ENCODE results near the gene MGAT5.

The MGAT5 gene

DNA sequence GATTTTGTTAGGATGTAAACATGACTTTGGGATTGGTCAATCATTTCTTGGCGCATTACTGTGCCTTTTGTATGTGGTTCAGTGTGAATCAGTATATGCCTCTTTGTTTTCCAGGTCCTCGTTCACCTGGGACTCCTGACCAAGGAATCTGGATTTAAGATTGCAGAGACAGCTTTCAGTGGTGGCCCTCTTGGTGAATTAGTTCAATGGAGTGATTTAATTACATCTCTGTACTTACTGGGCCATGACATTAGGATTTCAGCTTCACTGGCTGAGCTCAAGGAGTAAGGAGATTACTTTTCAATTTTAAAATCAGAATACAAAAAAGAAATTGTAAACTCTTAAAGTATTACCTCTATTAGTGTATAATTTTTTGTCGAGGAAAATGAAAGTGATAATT lies 87.6 kb downstream of the MGAT5 start:
- no peak for DNase-seq

DNA sequence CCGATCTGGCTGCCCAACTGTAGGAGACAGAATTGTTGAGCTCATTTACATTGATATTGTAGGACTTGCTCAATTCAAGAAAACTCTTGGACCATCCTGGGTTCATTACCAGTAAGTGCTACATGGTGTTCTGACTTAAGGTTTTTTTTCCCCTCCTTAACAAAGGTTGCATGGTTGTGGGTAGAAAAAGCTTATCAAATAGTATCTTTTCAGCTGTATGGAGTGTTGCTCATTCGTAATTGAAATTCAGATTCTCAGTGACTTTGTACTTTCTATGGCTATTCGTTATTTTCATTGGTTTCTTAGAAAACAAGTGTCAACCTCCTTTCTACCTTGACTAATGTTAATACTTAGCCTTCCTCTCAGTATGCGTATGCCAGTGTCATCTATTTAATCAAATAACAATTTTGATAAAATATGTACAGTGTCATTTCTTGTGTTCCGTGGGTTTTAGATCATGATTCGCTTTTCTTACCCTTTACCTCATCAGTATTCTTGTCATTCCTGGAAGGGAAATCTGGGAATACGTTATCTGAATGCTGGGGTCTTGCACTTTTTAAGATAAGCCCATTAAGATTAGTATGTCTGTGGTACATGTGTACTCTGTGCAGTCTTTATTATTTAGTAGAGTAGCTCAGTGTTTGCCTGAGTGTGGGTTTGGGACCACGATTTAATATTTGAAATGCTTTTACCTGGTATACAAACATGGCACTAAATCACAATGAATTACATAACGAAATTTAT lies 91.3 kb downstream of the MGAT5 start:
- no peak for DNase-seq

DNA sequence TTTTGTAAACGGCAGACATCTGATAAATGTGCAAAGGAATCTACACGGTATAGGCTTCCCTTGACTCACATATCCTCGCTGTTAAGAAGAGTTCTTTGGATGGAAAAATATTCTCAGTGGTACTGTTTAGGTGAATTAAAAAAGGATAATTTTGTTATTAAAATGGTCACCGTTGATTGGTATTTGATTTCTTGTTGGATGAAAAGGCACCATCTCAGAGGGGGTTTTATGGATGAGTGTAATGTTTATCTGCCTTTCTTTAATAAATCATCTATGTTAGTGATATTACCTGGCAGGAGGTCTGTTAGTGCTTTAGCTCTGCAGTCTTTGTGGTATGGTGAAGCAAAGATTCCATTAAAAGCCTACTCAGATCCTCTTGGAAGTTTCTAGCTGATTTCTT lies 92.3 kb downstream of the MGAT5 start:
- DNase-seq = no peak

DNA sequence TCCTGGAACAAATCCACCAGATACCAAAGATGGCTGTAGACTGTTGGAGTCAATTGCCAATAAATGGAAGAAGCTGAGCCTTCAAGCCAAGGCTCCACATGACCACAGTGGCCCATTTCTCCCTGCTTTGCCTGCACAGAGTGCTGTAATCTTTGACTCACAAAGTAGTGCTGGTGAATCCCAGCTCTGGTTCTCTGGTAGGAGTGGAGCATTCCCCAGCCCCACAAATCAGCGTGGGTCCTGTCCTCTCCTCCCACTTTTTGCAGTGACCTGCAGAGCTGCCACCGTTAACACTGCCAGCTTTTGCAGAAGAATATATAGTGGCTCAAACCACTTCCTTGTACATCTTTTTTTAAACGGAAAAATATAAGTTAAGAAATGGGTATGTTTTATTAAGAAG lies 93.9 kb downstream of the MGAT5 start:
- DNase-seq = no peak

DNA sequence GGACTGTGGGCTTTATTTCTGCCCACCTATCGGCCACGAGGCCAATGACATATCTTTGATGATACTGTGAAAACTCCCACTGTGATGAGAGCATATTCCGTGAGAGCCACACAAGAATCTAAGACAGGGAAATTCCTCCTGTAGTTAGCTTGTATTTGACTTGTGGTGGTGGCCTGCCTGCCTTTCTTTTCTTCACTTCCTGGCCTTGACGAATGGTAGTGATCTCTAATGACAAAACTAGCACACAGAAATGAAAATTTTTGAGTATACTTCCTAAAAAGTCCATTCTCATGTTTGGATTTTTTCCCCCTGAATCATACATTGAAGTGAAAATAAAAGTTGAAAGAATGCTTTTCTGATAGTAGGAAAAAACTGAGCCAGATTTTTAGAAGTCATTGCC lies 94.4 kb downstream of the MGAT5 start:
- DNase-seq = no peak

DNA sequence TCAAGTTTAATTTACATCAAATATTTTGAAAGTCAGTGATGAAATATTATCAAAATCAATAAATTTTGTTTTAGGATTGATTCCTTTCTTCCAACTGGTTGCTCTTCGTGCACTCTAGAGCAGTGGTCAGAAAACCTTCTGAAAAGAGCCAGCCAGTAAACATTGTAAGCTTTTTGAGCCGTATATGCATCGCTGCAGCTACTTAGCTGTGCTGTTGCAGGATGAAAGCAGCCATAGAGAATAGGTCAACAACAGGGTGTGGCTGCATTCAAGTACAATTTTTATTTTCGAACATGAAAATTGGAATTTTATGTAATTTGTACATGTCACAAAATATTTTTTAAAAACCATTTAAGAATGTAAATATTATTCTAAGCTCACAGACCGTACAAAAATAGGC lies 94.9 kb downstream of the MGAT5 start:
- no peak for DNase-seq

DNA sequence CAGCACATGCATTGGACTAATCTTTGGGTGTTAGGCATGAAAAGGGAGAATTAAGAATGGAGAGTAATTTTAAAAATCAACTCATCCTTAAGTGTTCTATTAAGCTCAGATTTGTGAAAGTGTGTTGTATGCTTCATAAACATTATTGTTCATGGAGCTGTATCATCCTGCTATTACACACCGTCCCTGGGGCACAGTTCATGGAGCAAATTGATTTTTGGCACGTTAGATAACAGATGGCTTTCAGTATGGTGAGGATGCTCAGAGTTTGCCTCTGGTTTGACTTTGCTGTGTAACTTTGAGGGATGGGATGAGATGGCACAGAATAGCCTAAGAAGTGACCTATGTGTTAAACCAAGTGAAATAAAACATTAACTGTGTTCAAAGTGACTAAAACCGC lies 97.1 kb downstream of the MGAT5 start:
- DNase-seq = peak; percentile 38

DNA sequence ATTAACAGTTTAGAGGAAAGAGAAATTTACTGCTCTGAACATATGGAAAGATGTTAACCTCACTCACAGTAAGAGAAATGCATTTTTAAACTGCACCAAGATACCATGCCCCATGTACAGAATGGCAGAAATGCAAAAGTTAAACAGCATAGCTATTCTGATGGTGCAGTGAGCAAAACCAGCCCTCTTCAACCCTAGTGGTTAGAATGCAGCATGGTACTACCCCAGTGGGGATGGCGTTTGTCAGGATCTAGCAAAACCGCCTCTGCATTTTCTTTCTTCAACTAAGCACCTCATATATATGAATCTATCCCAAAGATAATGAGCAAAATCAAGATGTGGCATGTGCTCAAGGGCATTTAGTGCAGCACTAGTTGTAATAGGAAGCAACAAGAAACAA lies 98.0 kb downstream of the MGAT5 start:
- DNase-seq = no peak

DNA sequence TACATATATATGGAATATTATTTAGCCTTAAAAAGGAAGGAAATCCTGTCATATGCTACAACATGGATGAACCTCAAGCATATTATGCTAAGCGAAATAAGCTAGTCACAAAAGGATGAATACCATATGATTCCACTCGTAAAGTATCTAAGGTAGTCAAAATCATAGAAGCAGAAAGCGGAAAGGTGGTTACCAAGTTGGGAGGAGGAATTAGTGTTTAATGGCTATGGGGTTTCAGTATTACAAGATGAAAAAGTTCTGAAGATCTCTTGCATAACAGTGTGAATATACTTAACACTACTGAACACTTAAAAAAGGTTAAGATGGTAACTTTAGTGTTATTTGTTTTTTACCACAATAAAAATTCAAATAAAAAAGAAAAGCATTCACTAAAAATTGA lies 99.0 kb downstream of the MGAT5 start:
- no peak for DNase-seq

DNA sequence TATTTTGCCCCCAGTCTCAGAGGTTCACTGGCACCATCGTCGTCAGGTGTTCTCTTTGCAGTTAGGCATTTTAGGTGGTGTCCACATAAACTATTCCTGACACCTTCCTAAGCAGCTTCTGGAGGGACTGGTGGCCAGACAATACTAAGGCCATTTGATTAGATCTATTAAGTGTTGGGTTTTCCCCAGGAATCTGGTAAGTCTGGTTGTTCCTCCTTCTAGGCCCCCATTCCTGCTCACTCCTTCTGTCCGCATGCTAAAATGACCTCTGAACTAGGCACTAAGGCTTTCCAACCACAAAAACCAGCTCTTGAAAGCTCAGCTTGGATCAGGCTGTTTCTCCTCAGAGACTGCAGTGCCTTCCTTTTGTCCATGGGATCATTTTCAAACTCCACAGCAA lies 100.7 kb downstream of the MGAT5 start:
- DNase-seq = no peak

DNA sequence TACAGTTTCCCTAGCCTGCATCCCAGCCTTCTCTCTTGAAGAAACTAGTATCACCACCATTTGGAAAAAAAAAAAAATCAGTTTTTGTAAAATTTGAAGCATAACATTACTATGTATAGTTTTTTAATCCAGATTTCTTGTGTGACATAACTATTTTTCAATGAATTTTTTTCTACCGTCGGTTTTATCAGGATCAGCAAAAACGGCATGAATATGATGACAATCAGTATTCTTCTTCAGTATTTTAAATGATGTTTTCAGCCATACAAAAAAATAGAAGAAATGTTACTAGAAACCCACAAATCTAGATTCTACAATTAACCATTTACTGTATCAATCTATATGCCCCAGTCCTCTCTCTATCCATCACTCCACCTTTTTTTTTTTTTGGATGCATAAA lies 103.9 kb downstream of the MGAT5 start:
- DNase-seq = no peak

DNA sequence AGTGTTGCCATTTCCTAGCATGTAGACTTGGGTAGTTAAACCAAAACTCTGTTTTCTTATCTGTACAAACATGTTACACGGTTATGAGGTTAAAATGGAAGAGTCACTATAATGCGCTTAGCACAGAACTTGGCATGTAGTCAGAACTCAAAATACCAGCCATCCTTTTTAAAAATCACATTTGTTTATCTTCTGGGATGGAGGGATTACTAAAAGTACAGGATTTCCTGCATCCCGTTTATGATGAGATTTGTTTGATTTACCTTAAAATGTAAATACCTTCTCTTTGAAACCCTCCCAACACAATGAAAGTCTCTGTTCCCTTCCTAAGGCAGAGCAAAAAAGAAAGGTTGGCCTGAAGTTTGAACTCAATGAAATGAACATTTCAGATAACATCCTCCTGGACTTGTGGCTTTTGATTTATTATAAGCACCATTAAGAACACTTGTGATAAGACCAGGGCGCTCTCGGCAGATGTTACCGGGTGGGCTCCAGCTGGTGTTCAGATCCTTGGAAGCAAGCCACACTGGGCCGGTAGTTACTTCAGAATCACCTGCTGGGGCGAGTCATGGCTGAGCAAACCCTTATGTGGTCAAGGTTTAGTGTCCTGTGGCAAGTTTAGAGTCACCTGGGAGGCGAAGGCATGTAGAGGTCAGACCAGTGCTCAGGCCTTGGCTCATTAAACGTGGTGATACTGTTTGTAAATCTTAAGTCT lies 105.7 kb downstream of the MGAT5 start:
- peak; percentile 62 for DNase-seq

DNA sequence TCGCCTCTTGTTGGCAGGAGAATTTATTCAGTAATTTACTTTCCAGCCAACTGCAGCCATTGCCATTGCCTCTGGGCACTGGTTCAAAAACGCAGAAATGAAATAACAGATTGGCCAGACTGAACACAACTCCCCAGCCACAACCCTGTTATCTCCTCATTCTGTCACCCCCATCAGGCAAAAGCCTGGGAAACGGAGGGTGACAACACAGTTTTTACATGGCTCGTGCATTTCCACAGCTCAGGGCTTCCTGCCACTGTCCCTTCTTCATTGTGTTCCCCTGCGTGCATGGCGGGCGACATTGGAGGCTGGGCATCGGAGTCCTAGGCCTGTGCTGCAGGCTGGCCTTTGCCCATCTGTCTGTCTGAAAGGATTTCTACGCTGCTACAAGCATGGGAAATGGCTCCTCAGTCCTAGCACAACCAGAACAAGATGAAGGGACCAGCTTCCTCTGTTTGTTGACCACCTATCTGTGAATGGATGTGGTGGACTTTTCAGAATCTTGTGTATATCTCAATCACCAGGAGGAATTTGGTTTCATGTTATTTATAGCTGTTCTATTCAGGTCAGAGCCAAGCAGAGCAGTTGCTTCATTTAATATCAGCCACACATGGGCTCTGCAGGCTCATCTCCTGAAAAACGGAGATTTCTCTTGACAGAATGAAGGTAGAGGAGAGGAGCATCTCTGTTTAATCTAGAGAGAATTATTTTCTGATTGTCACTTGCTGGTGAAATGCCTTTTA lies 107.0 kb downstream of the MGAT5 start:
- DNase-seq = peak; percentile 27

DNA sequence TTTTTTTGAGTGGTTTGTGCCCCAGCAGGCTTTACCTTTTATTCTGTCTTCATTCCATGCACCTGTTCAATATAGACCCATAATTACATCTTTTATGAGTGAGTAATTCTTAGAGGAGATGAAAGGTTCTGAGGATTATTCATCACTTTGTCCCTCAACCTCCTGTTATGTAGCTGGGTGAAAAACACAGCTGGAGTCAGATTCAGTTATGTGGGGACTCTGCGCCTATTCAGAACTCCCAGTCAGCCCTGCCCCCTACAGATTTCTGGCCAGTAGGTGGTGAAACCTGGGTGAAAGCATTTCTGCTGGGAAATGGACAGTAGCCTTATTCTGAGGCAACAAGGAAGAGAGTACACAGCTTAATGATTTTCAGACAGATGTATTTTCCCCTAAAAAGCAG lies 107.8 kb downstream of the MGAT5 start:
- DNase-seq = no peak

DNA sequence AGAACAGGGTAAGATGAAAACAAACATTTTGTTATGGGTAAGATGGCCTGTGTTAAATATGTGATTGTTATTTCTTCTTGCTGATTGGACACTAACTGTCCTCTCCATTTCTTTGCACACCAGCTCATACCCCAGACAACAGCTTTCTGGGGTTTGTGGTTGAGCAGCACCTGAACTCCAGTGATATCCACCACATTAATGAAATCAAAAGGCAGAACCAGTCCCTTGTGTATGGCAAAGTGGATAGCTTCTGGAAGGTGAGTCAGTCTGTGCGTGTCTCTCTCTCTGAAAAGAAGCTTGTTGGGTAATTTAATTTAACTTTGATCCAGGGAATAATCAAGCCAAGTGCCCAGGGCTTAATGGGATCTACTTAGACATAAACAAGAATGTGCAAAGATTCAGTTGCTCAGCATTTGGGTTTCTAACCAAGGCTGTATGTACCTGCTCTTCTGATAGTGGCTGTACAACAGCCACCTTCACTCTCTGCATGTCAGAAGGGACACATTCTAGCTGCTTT lies 108.3 kb downstream of the MGAT5 start:
- no peak for DNase-seq

DNA sequence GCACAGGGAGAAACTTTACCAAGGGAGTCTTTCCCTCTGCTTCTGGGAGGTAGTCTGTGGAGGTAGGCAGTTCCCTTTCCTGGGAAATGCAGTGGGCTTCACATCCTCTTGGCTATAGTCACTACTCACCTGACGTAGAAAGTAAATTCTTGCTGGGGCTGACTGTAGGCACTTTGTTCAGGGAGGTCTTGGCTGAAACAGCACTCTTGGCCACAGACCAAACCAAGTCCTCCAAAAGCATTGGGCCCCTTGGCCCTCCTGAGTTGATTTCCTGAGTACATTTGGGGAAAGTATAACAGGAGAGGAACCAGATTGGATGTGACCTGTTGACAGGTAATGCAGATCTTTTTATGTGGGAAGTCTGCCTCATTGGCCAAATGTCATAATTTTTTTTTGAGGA lies 108.9 kb downstream of the MGAT5 start:
- no peak for DNase-seq

DNA sequence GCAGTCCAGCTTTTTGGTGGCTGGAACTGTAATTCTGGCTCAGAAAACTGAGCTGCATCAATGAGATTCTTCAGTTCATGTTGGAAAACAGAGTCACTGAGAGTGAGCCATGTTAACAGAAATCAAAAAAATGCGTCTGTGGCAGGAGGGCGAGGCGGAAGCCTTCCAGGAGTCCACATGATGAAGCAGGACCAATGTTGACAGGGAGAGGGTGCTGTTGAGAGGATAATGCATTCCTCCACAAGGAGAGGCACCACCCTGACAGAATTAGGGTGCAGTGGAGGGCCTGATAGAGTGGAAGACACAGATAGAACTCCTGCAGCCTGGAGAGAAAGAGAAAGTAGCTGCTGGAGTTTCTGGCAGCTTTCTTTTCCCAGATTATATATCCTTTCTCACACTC lies 111.5 kb downstream of the MGAT5 start:
- DNase-seq = no peak

DNA sequence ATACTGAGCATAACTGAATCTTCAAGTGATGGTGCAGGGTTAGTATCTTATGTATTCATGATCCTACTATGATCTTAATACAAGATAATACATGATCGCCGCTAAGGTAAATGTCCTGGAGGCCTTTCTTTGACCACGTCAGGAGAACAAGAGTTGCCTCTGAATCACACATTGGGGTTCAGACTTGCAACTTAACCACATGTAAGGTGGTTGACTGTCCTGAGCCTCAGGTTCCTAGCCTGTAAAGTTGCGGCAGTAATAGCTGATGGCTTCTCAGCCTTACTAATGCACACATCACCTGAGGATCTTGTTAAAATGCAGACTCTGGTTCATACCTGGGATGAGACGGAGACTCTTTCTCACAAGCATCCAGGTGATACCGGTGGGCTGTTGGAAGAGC lies 112.5 kb downstream of the MGAT5 start:
- DNase-seq = no peak

DNA sequence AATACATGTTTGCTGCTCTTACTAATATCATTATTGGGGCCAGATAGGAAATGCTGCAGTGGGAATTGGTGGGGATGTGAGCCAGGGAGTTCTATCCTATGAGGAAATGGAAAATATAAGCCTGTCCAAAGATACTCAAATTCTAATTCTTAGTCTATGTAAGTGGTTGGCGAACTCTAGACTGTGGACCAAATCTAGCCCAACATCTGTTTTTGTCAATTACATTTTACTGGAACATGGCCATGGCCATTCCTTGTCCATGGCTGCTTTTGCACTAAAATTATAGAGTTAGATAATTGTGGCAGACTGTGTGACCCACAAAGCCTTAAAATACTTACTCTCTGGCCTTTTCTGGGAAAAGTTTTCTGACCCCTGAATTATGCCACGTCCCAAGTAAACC lies 113.3 kb downstream of the MGAT5 start:
- no peak for DNase-seq

DNA sequence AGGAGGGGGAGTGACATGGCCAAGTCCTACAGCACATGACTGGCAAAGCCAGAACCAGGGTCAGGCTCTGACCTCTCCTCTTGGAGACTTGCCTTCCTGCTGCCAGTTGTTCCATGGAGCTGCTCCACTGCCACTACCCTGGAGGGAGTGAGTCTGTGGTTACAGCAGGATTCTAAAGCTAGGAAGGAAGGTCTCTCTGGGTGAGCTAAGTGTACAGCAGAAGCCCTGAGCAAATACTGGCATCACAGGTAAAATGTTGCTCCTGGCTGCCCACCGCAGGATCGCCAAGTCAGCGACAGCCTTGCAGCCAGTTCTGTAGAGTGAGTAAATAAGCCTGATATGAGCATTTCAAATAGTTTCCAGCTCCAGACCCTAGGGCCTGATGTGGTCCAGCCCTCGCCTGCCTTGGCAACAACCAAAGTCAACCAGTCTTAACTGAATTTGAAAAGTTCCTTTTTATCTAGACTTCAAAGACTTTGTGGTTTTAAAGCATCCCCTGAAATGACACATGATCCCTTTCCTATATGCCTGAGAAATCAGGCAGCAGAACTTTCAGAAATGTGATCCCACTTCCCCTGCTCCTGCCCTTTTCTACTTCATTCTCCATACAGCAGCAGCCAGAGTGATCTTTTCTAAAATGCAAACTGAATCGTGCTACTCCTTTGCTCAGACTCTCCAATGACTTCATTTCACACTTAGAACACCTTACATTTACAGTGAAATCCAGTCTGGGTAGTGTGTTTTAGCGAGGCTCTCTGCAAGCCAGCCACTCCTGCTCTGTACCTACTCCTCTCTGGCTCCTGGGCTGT lies 114.3 kb downstream of the MGAT5 start:
- peak; percentile 32 for DNase-seq

DNA sequence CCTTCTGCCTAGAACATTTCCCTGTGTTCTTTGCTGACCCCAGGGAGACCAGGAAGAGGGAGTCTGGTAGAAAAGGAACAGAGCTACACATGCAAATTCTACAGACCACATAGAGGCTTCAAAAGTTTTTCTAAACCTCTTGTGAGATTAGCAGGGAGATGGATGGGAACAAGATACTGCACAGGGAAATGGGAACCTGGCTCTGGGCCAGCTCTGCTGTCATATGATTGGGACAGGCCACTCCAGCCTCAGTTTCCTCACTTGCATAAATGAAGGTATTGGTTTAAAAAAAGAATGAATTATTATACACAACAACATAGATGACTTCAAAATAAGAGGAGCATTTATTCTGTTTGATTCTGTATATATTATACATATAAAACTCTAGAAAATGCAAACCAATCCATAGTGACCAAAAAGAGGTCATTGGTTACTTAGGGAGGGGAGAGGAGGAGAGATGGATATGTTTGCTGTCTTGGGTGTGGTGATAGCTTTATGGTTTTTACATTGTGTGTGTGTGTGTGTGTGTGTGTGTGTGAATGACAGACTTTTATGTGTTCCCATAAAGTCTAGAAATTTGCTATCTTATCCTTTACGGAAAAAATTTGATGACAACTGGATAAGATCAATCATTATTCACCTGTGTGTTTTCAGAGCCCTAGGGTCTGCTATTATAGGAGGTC lies 115.5 kb downstream of the MGAT5 start:
- no peak for DNase-seq
